ENCODE measurements around the gene DEGS1.

The DEGS1 gene

DNA sequence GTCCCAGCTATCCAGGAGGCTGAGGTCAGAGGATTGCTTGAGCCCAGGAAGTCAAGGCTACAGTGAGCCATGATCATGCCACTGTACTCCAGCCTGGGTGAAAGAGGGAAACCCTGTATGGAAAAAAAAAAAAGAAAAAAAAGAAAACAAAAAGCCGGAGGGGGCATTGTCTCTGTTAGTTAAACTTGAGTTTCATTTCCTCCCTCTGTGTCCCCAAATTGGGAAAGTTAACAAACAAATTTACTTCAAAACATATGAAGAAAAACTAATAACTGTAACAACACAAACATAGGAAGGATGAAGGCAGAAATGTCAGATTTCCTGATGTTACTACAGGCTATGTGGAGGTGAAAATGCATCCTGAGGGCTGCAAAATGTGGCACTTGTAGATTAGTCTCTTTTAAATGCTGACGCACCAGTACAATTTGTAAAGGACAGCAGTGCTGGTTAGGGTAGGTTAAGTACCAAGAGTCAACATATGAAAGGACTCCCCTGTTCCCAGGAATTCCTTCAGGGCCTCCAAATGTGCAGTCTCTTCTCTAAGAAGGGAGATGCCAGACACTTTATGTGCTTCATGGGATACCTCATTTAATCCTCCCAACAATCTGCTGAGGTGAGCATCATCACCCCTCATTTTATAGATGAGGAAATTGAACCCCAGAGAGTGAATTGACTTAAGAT, 52.9 kb downstream of the DEGS1 start:
- H3K4me3 ChIP-seq (IDR thresholded peaks at IDR 0.05; ENCODE audit: insufficient read depth, low read depth, low read length), result no peak overlapping the region
- no peaks in the 10 kb centered on the region for H3K79me2 ChIP-seq (ENCODE audit: insufficient read depth, low read depth)
- no peaks in the 10 kb centered on the region for H4K20me1 ChIP-seq (ENCODE audit: insufficient read depth)
- H3K4me1 ChIP-seq (ENCODE audit: low read depth, poor library complexity, severe bottlenecking), result no peaks in the 10 kb centered on the region
- H2AFZ ChIP-seq (ENCODE audit: low read depth), result no peak overlapping the region
- TF ChIP-seq, protein P1, sequence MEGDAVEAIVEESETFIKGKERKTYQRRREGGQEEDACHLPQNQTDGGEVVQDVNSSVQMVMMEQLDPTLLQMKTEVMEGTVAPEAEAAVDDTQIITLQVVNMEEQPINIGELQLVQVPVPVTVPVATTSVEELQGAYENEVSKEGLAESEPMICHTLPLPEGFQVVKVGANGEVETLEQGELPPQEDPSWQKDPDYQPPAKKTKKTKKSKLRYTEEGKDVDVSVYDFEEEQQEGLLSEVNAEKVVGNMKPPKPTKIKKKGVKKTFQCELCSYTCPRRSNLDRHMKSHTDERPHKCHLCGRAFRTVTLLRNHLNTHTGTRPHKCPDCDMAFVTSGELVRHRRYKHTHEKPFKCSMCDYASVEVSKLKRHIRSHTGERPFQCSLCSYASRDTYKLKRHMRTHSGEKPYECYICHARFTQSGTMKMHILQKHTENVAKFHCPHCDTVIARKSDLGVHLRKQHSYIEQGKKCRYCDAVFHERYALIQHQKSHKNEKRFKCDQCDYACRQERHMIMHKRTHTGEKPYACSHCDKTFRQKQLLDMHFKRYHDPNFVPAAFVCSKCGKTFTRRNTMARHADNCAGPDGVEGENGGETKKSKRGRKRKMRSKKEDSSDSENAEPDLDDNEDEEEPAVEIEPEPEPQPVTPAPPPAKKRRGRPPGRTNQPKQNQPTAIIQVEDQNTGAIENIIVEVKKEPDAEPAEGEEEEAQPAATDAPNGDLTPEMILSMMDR (conservative IDR thresholded peaks at IDR 0.05; ENCODE audit: low read depth, low read length), result no peak
- no peaks in the 10 kb centered on the region for H3K27me3 ChIP-seq (ENCODE audit: insufficient read depth, low read depth)
- H3K36me3 ChIP-seq (ENCODE audit: insufficient read depth), result peaks cover 4% of the 10 kb centered on the region; the same call in 1 of the 2 replicates
- H3K9ac ChIP-seq, result no peak overlapping the region
- H3K27ac ChIP-seq, result no peak overlapping the region
- no peak overlapping the region for H3K4me2 ChIP-seq

- no peak overlapping the region for H3K9ac ChIP-seq
- H3K79me2 ChIP-seq (ENCODE audit: insufficient read depth, low read depth), result no peaks in the 10 kb centered on the region
- no peak overlapping the region for H3K27ac ChIP-seq
- no peak overlapping the region for H3K4me3 ChIP-seq (IDR thresholded peaks at IDR 0.05; ENCODE audit: insufficient read depth, low read depth, low read length)
- no peaks in the 10 kb centered on the region for H4K20me1 ChIP-seq (ENCODE audit: insufficient read depth)
- no peak overlapping the region for H2AFZ ChIP-seq (ENCODE audit: low read depth)
- H3K27me3 ChIP-seq (ENCODE audit: insufficient read depth, low read depth), result no peaks in the 10 kb centered on the region
- TF ChIP-seq, protein P1 (conservative IDR thresholded peaks at IDR 0.05; ENCODE audit: low read depth, low read length), result no peak
- no peaks in the 10 kb centered on the region for H3K4me1 ChIP-seq (ENCODE audit: low read depth, poor library complexity, severe bottlenecking)
- peaks cover 4% of the 10 kb centered on the region; the same call in 1 of the 2 replicates for H3K36me3 ChIP-seq (ENCODE audit: insufficient read depth)
- no peak overlapping the region for H3K4me2 ChIP-seq
Measured at GRCh38 chr1:224237119-224237881, 54.3 kb downstream of the DEGS1 start.

GRCh38 chr1:224238212-224238611, 55.2 kb downstream of the DEGS1 start:
- no peak overlapping the region for H3K4me2 ChIP-seq
- H3K4me3 ChIP-seq (IDR thresholded peaks at IDR 0.05; ENCODE audit: insufficient read depth, low read depth, low read length), result no peak overlapping the region
- H3K36me3 ChIP-seq (ENCODE audit: insufficient read depth), result peaks cover 4% of the 10 kb centered on the region; the same call in 1 of the 2 replicates
- H3K9ac ChIP-seq, result no peak overlapping the region
- H4K20me1 ChIP-seq (ENCODE audit: insufficient read depth), result no peaks in the 10 kb centered on the region
- no peak overlapping the region for H2AFZ ChIP-seq (ENCODE audit: low read depth)
- no peaks in the 10 kb centered on the region for H3K4me1 ChIP-seq (ENCODE audit: low read depth, poor library complexity, severe bottlenecking)
- TF ChIP-seq, protein P1 (conservative IDR thresholded peaks at IDR 0.05; ENCODE audit: low read depth, low read length), result no peak
- no peaks in the 10 kb centered on the region for H3K27me3 ChIP-seq (ENCODE audit: insufficient read depth, low read depth)
- no peak overlapping the region for H3K27ac ChIP-seq
- H3K79me2 ChIP-seq (ENCODE audit: insufficient read depth, low read depth), result no peaks in the 10 kb centered on the region

DNA sequence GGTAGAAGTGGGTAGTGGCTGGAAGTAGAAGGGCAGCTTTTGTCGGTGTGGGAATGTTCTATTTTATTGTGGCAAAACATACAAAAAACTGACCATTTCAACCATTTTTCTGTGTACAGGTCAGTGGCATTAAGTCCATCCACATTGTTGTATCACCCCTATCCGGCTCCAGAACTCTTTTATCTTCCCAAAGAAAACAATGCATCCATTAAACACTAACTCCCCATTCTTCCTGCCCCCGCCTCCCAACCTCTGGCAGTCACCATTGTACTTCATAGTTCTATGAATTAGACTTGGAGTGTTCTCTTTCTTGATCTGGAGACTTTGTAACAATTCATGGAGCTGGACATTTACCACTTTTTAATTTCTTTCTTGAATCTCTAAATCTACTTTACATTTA, 55.7 kb downstream of the DEGS1 start:
- Histone ChIP-seq H3K36me3 (ENCODE audit: insufficient read depth) (peaks cover 4% of the 10 kb centered on the region; the same call in 1 of the 2 replicates), H3K4me2 (no peak overlapping the region), H4K20me1 (ENCODE audit: insufficient read depth) (no peaks in the 10 kb centered on the region), H3K27me3 (ENCODE audit: insufficient read depth, low read depth) (no peaks in the 10 kb centered on the region), H3K79me2 (ENCODE audit: insufficient read depth, low read depth) (no peaks in the 10 kb centered on the region), H3K4me1 (ENCODE audit: low read depth, poor library complexity, severe bottlenecking) (no peaks in the 10 kb centered on the region), H2AFZ (ENCODE audit: low read depth) (no peak overlapping the region), H3K27ac (no peak overlapping the region), H3K9ac (no peak overlapping the region), H3K4me3 (IDR thresholded peaks at IDR 0.05; ENCODE audit: insufficient read depth, low read depth, low read length) (no peak overlapping the region)
- TF ChIP-seq, protein P1 (conservative IDR thresholded peaks at IDR 0.05; ENCODE audit: low read depth, low read length), result no peak

Measured in KMS-11 (cell line).